Vagina (tissue), 2 donors: Measurements from ENCODE around the gene SARDH. TPM values are rescaled to one million over a fixed set of nuclear protein-coding genes. Genes with fewer than 3 reads are reported as not detected.

Experiments
- DNase-seq, 2 donors: peaks; one replicate each; pipeline ENCODE4 v3.0.0-alpha.2; 2017; ENCODE audit errors: extremely low spot score in 2 of 2
- H3K27ac ChIP-seq: fragments of 200-600 bp; sonication (generic); one replicate; pipeline ENCODE4 v1.5.1; 2019
- H3K27me3 ChIP-seq: fragments of 200-600 bp; sonication (generic); one replicate; pipeline ENCODE4 v1.5.1; 2019
- H3K36me3 ChIP-seq, 2 donors: fragments of 200-600 bp; sonication (generic); one replicate each; pipeline ENCODE4 v1.5.1; 2017 to 2019
- H3K4me1 ChIP-seq: fragments of 200-600 bp; sonication (generic); one replicate; pipeline ENCODE4 v1.5.1; 2019
- H3K4me3 ChIP-seq, 2 donors: fragments of 200-600 bp; sonication (generic); 1 replicate in 1 of 2; 2 replicates in 1 of 2; pipeline ENCODE4 v1.5.1; 2016 to 2019
- H3K9me3 ChIP-seq: fragments of 200-600 bp; sonication (generic); one replicate; pipeline ENCODE4 v1.5.1; 2019
- CTCF ChIP-seq, 3 experiments: fragments of 450-650 bp in 2 of 3; fragments of 200-600 bp in 1 of 3; sonication (generic) in 1 of 3; IDR thresholded peaks; one replicate each; pipeline ENCODE4 v1.5.1; 2017 to 2019; ENCODE audit warnings: antibody characterized with exemption in 3 of 3, mild to moderate bottlenecking in 2 of 3, moderate library complexity in 2 of 3
- POLR2A ChIP-seq, 2 donors: fragments of 450-650 bp; IDR thresholded peaks; one replicate each; pipeline ENCODE4 v1.6.1; 2017; ENCODE audit warnings: antibody characterized with exemption in 2 of 2, mild to moderate bottlenecking in 2 of 2, moderate library complexity in 2 of 2
- POLR2AphosphoS5 ChIP-seq, 2 donors: sonication (generic); formaldehyde crosslinking; IDR thresholded peaks; one replicate each; pipeline ENCODE4 v1.9.0; 2017; ENCODE audit warnings: antibody characterized with exemption in 2 of 2, mild to moderate bottlenecking in 2 of 2, low read depth in 1 of 2; ENCODE audit not compliant: insufficient read depth in 1 of 2
- intact Hi-C: fragments of 100-400 bp; cut with DNase I; formaldehyde crosslinking; loops from one replicate; pipeline ENCODE4 v1.15.1; 2023
- total RNA-seq: library from RNA; depleted of rRNA; stranded (reverse); fragments of >200 nt; gene quantifications from one replicate; pipeline ENCODE4 v1.2.3, GENCODE V29; 2016

Gene SARDH
- total RNA-seq, 1 donor from 2014 or later: 2.0 TPM

GRCh38 chr9:133758228-133758627, 20.1 kb upstream of the SARDH start:
- H3K4me1 ChIP-seq: no peaks in the 10 kb centered on the region
- no peaks in the 10 kb centered on the region for H3K36me3 ChIP-seq
- no peaks in the 10 kb centered on the region for H3K9me3 ChIP-seq
- intact Hi-C loops: no loop called here
- DNase-seq: no peak
- H3K4me3 ChIP-seq: no peak overlapping the region
- H3K27ac ChIP-seq: no peak overlapping the region
- TF ChIP-seq POLR2A (IDR thresholded peaks at IDR 0.05) (no peak), CTCF (IDR thresholded peaks at IDR 0.05) (no peak), POLR2AphosphoS5 (IDR thresholded peaks at IDR 0.05; ENCODE audit: insufficient read depth in 1 of 2, low read depth in 1 of 2) (no peak)
- no peaks in the 10 kb centered on the region for H3K27me3 ChIP-seq

- no peak for DNase-seq
- TF ChIP-seq CTCF (IDR thresholded peaks at IDR 0.05) (no peak), POLR2AphosphoS5 (IDR thresholded peaks at IDR 0.05; ENCODE audit: insufficient read depth in 1 of 2, low read depth in 1 of 2) (no peak), POLR2A (IDR thresholded peaks at IDR 0.05) (no peak)
Measured at GRCh38 chr9:133754688-133755227, 16.6 kb upstream of the SARDH start.

GRCh38 chr9:133754187-133754586, 16.0 kb upstream of the SARDH start:
- H3K4me3 ChIP-seq: no peak overlapping the region
- H3K4me1 ChIP-seq: no peaks in the 10 kb centered on the region
- TF ChIP-seq POLR2A (IDR thresholded peaks at IDR 0.05) (no peak), CTCF (IDR thresholded peaks at IDR 0.05) (no peak), POLR2AphosphoS5 (IDR thresholded peaks at IDR 0.05; ENCODE audit: insufficient read depth in 1 of 2, low read depth in 1 of 2) (no peak)
- H3K27me3 ChIP-seq: no peaks in the 10 kb centered on the region
- no peaks in the 10 kb centered on the region for H3K9me3 ChIP-seq
- DNase-seq: no peak
- no peak overlapping the region for H3K27ac ChIP-seq
- intact Hi-C loops: no loop called here
- H3K36me3 ChIP-seq: no peaks in the 10 kb centered on the region

More at GRCh38 chr9:133754688-133755227, 16.6 kb upstream of the SARDH start:
- Histone ChIP-seq H3K4me3 (no peak overlapping the region), H3K36me3 (no peaks in the 10 kb centered on the region), H3K27me3 (no peaks in the 10 kb centered on the region), H3K9me3 (no peaks in the 10 kb centered on the region), H3K27ac (no peak overlapping the region), H3K4me1 (no peaks in the 10 kb centered on the region)
- intact Hi-C loops: no loop called here

DNA sequence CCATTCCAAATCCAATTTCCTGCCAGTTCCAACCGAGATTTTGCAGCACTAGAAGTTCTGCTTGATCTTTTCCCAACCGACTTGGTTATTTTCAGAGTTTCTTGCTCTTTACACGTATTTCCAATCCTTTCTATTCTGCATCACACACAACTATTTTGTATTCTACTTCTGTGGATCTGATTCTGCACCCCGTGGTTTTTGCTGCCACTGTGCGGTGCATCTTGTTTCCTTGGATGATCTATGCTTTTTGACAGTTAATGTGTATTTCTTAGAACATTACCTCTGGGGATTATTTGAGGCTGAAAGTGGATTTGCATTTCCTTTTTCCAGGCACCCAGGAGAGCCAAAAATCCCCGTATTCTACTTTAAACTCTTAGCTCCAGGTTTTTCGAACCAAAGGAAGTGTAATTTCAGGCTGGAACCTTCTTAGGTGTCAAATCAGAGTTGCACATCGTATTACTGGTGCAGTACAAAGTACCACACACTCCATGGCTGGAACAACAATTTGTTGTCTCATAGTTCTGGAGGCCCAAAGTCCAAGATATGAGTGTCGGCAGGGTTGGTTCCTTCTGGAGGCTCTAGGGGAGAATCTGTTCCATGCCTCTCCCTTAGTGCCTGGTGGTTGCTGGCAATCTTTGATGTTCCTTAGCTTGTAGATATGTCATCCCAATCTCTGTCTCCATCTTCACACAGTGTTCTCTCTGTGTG, 14.7 kb upstream of the SARDH start:
- no peak for TF ChIP-seq POLR2AphosphoS5 (IDR thresholded peaks at IDR 0.05; ENCODE audit: insufficient read depth in 1 of 2, low read depth in 1 of 2)
- no peak for TF ChIP-seq CTCF (IDR thresholded peaks at IDR 0.05)
- TF ChIP-seq POLR2A (IDR thresholded peaks at IDR 0.05): no peak
- Histone ChIP-seq H3K27ac (no peak overlapping the region), H3K9me3 (no peaks in the 10 kb centered on the region), H3K4me1 (no peaks in the 10 kb centered on the region), H3K36me3 (no peaks in the 10 kb centered on the region), H3K27me3 (no peaks in the 10 kb centered on the region), H3K4me3 (no peak overlapping the region)
- intact Hi-C loops: no loop called here
- peak in 1 of 2 donors; percentile 52 for DNase-seq

DNA sequence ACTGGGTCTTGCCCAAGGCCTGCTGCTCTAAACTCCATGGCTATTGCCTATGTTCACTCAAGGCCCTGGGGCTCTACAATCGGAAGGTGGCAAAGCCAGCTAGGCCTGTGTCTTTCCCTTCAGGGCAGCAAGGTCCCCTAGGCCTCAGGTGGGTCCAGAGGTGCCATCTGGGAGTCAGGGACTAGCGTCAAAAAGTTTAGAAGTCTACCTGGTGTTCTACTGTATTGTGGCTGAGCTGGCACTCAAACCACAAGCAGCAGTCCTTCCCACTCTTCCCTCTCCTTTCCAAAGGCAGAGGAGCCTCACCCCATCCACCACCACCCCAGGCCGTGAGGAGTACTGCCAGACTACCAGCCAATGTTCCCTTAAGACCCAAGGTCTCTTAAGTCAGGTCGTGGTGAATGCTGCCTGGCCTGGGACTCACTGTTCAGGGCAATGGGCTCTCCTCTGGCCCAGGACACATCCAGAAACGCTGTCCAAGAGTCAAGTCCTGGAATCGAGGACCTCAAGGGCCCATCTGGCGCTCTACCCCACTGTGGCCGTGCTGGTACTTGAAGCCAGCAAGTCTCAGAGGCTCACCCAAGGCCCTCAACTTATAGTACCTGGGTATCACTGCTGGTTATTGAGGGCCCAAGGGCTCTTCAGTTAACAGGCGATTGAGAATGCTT, 13.0 kb upstream of the SARDH start:
- H3K36me3 ChIP-seq: no peaks in the 10 kb centered on the region
- intact Hi-C loops: no loop called here

More for the DNA sequence above, 13.0 kb upstream of the SARDH start:
- Histone ChIP-seq H3K27ac (no peak overlapping the region), H3K27me3 (no peaks in the 10 kb centered on the region), H3K4me3 (no peak overlapping the region), H3K9me3 (no peaks in the 10 kb centered on the region), H3K4me1 (no peaks in the 10 kb centered on the region)
- TF ChIP-seq CTCF (IDR thresholded peaks at IDR 0.05) (no peak), POLR2AphosphoS5 (IDR thresholded peaks at IDR 0.05; ENCODE audit: insufficient read depth in 1 of 2, low read depth in 1 of 2) (no peak), POLR2A (IDR thresholded peaks at IDR 0.05) (no peak)
- peak in 1 of 2 donors; percentile 62 for DNase-seq
